ENCODE measurements around the gene ERP29.

DNA sequence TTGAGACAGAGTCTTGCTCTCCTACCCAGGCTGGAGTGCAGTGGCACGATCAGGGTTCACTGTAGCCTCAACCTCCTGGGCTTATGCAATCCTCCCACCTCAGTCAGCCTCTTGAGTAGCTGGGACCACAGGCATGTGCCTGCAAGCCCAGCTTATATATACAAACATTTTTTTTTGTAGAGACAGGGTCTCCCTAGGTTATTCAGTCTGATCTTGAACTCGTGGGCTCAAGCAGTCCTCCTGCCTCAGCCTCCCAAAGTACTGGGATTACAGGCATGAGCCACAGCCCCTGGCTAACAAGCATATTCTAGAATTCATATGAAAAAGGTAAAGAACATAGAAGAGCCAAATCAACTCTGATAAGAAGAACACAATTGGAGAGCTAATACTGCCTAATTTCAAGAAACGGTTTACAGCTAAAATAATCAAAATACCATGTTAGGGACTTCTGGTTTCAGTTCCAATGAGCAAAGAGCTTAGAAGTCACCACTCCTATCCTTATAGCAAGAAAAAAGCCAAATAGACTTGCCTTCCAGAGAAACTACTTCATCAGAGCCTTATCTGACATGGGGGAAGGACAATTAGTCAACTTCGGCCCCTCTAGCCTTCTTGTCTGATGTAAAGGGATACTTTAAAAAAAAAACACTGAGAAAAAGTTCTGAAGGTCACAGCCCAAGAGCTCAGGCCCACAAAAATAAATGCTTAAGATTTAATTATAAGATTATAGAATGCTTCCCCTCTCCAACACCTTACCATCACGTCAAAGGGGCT lies 37.9 kb upstream of the ERP29 start:
- TF ChIP-seq EZH2 (IDR thresholded peaks at IDR 0.05; ENCODE audit: insufficient read depth, low read length) (no peak), CTCF (IDR thresholded peaks at IDR 0.05; ENCODE audit: insufficient read depth, low read depth, low read length) (no peak)

Data from astrocyte (in vitro differentiated cells and primary cell).